ENCODE results near the gene ASB10. TPM values are rescaled to one million over a fixed set of nuclear protein-coding genes. Genes with fewer than 3 reads are reported as not detected.

The ASB10 gene
- total and polyA plus RNA-seq, 2 donors (not counting 1 experiment from before 2014, with no cell fraction given): not detected

- peaks cover 0 to 24% of the 10 kb centered on the region in 2 experiments for H3K36me3 ChIP-seq (replicated peaks in 1 of 2; ENCODE audit: control extremely low read depth in 1 of 2, control insufficient read depth in 1 of 2, extremely low read depth in 1 of 2, insufficient read depth in 2 of 2, low read length in 1 of 2)
- Mint-ChIP-seq H3K9me3 (ENCODE audit: insufficient read depth) (no peaks in the 10 kb centered on the region), H3K4me3 (peak overlapping the region; percentile 99), H3K27ac (peak overlapping the region; percentile 56), H3K27me3 (no peaks in the 10 kb centered on the region), H3K4me1 (peaks cover 35% of the 10 kb centered on the region)
- no peak overlapping the region for H2AFZ ChIP-seq (ENCODE audit: insufficient read depth, low read depth, low read length, poor library complexity, severe bottlenecking)
- H3K9me3 ChIP-seq (ENCODE audit: control extremely low read depth in 1 of 3, control insufficient read depth in 2 of 3, insufficient read depth in 1 of 3, low read length in 2 of 3): no peaks in the 10 kb centered on the region
- DNase-seq (no peak), ATAC-seq (ENCODE audit: low read depth) (no peak)
- peak overlapping the region; percentile 99 for H3K4me2 ChIP-seq (replicated peaks; ENCODE audit: low read depth, low read length, poor library complexity, severe bottlenecking)
- H3K27ac ChIP-seq (ENCODE audit: low read length in 2 of 2): peak overlapping the region in 1 of 2 donors; percentile 68
- ChIA-PET POLR2A (no interaction called here), CTCF (interaction anchor here (1.5 to 2.5 kb wide), 2 partner anchors 10 to 12 kb away, joined by 3 to 12 read pairs; no protein-coding TSS in a partner anchor)
- TF ChIP-seq EZH2 (IDR thresholded peaks at IDR 0.05; ENCODE audit: borderline replicate concordance, insufficient read depth, low read depth, low read length, poor library complexity, severe bottlenecking): no peak
- TF ChIP-seq, protein P1, sequence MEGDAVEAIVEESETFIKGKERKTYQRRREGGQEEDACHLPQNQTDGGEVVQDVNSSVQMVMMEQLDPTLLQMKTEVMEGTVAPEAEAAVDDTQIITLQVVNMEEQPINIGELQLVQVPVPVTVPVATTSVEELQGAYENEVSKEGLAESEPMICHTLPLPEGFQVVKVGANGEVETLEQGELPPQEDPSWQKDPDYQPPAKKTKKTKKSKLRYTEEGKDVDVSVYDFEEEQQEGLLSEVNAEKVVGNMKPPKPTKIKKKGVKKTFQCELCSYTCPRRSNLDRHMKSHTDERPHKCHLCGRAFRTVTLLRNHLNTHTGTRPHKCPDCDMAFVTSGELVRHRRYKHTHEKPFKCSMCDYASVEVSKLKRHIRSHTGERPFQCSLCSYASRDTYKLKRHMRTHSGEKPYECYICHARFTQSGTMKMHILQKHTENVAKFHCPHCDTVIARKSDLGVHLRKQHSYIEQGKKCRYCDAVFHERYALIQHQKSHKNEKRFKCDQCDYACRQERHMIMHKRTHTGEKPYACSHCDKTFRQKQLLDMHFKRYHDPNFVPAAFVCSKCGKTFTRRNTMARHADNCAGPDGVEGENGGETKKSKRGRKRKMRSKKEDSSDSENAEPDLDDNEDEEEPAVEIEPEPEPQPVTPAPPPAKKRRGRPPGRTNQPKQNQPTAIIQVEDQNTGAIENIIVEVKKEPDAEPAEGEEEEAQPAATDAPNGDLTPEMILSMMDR (IDR thresholded peaks at IDR 0.05): no peak
- peaks cover 16 to 24% of the 10 kb centered on the region in 2 donors for H3K4me1 ChIP-seq (ENCODE audit: control insufficient read depth in 2 of 2, insufficient read depth in 2 of 2, low read length in 2 of 2)
- intact Hi-C loops (cut with micrococcal nuclease): loop anchor here (2.0 kb wide), 1 partner anchor 61 kb away; no protein-coding TSS in a partner anchor
- WGBS (ENCODE audit: insufficient coverage): 94% methylated on average over 5 of the region's 9 CpGs
- peaks cover 31% of the 10 kb centered on the region for H4K20me1 ChIP-seq (ENCODE audit: control insufficient read depth, insufficient read depth, low read length, poor library complexity, severe bottlenecking)
- peaks cover 33% of the 10 kb centered on the region for H3K79me2 ChIP-seq (ENCODE audit: control insufficient read depth, insufficient read depth, low read length)
- no peaks in the 10 kb centered on the region for H3K27me3 ChIP-seq (replicated peaks in 1 of 4; ENCODE audit: control extremely low read depth in 1 of 4, control insufficient read depth in 3 of 4, insufficient read depth in 4 of 4, low read length in 3 of 4)
- peak overlapping the region in 2 of 5 experiments; percentile 93 to 96 for H3K4me3 ChIP-seq (ENCODE audit: control extremely low read depth in 1 of 5, extremely low read depth in 1 of 5, insufficient read depth in 1 of 5, low read depth in 2 of 5, low read length in 4 of 5)
- H3K9ac ChIP-seq (ENCODE audit: low read length): no peak overlapping the region
These were observed 46.8 kb upstream of the ASB10 start for GRCh38 chr7:151233804-151234203.
